ENCODE data around the gene OSMR.
"Not testable (repeated sequence)": the region's sequence is repeated elsewhere in the genome, so short reads cannot be mapped to it uniquely, and the experiment has no call there.

Gene OSMR

DNA sequence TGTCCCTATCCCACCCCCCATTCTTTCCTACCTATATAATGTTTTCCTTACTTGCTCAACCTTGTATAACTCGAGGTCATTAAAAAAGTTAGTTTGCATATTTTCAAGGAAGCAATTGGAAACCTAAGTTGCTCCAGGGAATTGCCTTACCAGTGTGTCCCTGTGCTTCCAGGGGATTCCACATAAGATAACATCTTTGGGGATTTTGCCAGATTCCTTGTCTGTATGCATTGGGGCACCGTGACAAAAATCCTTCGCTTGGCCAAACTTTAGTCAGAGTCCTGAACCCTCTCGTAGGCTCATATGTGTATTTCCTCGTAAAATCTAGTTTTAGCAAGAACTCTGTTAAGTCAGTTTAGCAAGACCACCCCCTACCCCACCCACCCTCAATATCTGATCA lies 14.7 kb upstream of the OSMR start:
- DNase-seq (ENCODE audit: low read depth in 2 of 2) = no peak

DNA sequence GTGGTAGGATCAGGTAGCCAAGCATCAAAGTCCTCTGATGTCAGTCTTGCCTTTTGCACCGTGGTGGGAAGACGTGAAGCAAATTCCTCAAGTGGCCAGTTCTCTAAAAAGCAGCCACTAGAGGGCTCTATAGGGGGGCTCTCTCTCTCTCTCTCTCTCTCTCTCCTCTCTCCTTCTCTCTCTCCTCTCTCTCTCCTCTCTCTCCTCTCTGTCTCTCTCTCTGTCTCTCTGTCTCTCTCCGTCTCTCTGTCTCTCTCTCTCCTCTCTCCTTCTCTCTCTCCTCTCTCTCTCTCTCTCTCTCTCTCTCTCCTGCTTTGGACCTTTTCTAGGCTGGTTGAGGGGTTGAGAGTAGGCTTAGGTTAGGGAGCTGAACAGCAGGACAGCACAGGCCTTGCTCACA lies 13.9 kb upstream of the OSMR start:
- no peak for DNase-seq (ENCODE audit: low read depth in 2 of 2)

DNA sequence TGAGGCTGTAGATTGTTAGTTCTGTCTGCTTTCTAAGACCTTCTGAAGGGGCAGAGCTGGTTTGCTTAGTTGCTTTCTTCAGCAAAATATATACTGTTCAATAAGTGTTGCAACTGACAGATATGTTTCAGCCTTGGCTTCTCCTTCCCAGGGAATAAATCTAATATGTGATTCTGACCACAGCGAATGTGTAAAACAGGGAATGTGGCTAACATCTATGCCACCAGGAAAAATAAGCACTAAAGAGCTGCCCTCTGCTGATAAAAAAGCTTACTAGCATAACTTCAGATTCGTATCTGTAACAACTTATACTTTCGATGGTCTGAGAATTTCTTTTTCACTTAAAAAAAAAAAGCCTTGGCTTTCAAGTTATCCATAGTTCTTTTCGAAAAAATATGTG lies 13.0 kb upstream of the OSMR start:
- DNase-seq (ENCODE audit: low read depth in 2 of 2) = no peak

DNA sequence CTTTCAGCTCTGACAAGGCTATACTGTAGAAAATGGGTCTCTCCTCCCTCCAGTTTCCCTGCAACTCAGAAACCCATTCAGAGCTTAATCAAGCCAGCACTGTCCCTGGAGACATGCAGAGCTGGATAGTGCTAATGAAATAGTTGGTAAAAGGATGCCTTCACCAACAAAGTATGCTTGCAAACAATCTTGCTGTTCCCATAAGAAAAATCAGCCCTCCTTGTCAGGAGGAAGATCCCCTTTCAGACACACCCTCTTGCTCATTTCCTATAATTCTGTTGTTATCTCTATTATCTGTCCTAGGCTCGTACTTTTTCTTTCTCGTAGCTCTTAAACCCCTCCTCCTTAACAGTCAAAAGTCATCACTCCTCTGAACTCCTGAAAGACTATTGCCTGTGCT lies 9.9 kb upstream of the OSMR start:
- no peak for DNase-seq (ENCODE audit: low read depth in 2 of 2)

DNA sequence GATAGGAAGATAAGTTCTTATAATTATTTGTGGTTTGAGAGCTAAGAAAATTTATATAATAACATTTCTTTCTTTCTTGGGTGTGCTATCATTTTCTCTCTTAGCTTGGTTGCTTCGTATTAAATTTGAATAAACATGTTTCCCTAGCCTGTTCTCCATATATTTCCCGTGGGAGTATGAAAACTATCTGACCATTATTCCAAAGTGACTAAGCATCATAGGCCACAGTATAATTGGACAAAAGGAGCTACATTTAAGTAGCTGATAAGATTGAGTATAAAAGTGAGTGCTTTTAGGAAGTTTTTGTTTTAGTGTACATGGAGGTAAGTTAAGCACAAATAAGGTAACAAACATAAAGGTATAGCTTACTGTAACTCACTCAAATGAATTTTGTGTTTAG lies 8.4 kb upstream of the OSMR start:
- DNase-seq (ENCODE audit: low read depth in 2 of 2) = no peak

DNA sequence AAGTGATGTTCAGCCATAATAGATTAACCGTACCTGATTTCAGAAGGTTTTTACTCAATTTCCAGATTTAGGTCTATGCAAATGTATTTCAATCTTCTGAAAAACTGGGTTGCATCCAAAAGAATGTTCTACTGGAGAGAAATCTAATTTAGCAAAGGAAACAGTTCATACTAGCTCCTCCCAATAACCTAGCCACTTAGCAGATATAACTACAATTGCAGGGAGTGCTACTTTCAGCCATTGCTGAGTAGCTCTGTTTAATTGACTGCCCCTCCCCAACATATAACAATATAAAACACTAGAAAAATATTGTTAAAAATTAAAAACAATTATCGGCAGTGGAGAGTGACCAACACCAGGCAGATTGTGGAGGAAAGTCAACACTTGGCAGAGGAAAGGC lies 7.9 kb upstream of the OSMR start:
- no peak for DNase-seq (ENCODE audit: low read depth in 2 of 2)

DNA sequence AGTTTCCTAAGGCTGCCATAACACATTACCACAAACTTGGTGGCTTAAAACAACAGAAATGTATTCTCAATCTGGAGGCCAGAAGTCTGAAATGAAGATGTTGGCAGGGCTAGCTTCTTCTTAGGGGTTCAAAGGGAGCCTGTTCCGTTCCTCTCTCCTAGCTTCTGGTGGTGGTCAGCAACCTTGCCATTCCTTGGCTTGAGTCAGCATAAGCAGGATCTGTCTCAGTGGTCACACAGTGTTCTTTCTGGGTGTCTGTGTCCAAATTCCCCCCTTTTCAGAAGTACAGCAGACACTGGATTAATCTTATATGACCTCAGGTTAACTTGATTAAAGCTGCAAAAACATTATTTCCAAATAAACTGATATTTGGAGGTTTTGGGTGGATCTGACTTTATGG lies 2.1 kb upstream of the OSMR start:
- no peak for DNase-seq (ENCODE audit: low read depth in 2 of 2)

DNA sequence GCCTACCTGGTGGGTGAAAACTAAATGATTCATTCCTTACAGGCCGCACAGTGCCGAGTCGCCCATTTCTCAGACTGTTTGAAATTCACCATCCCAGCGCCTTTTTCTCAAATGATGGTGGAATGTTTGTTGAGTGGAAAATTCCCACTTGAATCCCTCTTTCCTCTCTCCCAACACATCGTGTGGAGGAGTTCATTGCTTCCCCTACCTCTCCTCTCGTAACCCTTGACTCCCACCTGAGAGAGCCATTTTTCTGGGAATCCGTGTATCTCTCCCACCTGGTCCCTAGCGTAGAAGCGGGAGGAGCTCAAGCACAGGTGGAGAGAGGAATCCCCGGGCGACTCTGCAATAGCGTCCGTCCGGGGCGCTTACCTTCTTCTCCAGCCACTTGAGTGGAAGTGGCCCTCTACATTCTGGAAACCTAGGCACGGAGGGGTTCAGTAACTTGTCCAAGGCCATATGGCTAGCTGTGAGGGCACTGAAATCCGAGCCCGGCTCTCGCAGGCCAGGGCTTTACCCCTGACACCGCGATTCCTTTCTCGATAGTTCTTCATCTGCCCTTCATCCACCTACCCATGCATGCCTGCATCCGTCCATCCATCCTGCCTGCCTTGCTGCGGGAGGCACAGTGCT lies 683 bp downstream of the OSMR start:
- DNase-seq (ENCODE audit: low read depth in 2 of 2) = no peak

DNA sequence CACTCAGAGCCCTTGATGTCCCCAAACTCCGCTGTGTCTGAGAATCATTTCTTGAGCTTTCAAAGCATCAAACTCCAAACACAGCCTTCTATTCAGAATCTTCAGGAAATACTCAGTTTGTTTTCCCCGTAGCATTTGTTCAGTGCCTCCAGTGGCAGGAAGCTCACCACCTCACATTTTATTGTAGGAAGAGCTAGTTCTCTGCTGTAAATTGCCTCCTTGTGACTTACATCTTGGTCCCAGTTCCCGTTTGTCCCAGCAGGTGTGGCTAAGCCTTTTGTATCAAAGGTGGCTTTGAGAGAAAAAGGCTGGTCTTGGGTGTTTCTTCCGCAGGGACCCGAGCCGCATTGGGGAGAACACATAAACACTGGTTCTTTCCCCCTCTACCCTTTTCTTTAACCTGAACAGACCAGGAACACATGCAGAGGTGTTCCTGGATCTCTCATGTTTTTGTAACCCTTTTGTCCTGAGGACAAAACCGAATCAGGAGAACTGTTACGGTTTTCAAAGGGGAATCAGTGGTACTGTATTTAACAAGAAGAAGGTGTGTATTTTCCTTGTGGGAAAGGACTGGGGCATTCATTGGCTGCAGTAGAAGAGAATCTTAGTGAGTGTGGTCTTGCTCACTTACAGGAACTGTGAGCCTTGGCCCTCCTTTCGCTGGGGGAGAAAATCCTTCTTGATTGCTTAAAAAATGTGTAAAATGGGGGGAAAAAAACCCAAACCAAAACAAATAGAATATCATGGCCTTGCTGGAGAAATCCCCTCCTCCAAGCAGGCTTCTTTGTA lies 1.9 kb downstream of the OSMR start:
- DNase-seq (ENCODE audit: low read depth in 2 of 2) = no peak

DNA sequence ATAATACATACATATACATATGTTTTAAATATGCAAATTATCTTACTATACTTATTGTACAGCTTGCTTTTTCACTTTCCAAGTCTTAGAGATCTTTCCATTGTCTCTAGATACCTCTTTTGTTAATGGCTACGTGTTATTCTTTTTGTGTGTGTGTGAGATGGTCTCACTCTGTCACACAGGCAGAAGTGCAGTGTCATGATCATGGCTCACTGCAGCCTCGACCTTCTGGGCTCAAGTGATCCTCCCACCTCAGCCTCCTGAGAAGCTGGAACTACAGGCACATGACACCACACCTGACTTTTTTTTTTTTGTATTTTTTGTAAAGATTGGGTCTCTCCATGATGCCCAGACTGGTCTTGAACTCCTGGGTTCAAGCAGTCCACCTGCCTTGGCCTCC lies 2.8 kb downstream of the OSMR start:
- DNase-seq (ENCODE audit: low read depth in 2 of 2) = no peak

DNA sequence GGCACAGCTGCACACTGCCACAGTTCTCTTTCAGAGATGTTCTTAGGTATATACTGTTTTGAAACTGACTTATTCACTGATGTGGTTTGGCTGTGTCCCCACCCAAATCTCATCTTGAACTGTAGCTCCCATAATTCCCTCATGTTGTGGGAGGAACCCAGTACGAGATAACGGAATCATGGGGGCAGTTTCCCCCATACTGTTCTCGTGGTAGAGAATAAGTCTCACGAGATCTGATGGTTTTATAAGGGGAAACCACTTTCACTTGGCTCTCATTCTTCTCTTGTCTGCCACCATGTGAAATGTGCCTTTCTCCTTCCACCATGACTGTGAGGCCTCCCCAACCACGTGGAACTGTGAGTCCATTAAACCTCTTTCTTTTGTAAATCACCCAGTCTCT lies 5.8 kb downstream of the OSMR start:
- DNase-seq (ENCODE audit: low read depth in 2 of 2) = not testable (repeated sequence)

DNA sequence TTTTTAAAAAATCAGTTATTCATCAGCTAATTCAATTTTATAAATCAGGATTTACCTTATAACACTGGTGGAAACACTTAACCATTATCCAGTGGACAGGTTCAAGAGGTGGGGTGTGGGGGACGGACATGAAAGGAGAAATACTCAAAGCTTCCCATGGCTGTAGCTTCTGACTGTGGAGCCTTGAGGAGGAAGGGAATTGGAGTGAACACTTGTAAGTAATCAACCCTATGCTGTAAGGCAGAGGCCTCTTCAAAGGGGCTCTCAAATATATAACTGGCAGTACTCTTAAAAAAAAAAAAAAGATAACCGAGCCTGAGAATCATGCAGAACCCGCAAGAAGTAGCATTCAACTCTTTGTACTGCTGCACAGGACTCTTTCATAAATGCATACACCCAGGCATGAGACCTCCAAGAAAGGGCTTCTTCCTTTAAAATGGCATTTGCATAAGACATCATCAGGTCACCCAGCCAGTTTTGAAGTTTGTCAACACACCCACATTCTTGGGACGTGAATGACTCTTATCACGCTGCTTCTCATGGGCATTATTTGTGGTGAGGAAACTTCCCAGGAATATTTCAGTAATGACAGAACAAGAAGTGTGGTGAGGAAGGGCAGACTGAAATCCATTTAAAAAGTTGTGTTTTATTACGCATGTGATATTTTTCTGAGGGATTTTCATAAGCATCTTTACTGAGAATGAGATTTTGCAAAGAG lies 8.1 kb downstream of the OSMR start:
- no peak for DNase-seq (ENCODE audit: low read depth in 2 of 2)

DNA sequence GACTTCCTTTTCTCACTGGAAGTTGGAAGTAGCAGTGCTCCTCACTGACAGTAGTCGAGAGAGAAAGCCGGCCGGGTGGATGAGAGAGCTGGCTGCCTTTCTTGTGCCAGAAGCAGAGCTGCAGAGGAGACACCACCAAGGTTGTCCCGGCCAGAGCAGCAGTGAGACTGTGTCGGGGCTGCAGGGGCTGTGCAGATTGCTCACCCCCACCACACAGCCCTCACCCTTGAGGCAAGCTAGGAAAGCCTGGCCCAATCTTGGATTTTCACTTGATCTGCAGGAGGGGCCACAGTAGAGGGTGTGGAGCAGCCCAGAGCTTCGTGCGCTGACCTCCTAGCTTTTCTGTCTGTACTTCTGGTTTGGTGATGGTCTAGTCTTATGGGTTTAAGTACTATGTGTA lies 9.1 kb downstream of the OSMR start:
- no peak for DNase-seq (ENCODE audit: low read depth in 2 of 2)

DNA sequence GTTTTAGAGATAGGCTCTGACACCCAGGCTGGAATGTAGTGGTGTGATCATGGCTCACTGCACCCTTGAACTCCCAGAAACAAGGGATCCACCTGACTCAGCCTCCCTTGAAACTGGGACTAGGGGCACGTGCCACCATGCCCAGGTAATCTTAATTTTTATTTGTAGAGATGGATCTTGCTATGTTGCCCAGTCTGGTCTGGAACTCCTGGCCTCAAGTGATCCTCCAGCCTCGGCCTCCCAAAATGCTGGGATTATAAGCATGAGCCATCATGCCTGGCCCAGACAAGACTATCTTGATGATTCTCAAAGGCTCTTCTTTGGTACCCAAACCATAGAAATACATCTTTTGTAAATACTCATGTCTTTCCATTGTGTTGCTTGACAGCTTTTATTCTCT lies 10.8 kb downstream of the OSMR start:
- no peak for DNase-seq (ENCODE audit: low read depth in 2 of 2)

DNA sequence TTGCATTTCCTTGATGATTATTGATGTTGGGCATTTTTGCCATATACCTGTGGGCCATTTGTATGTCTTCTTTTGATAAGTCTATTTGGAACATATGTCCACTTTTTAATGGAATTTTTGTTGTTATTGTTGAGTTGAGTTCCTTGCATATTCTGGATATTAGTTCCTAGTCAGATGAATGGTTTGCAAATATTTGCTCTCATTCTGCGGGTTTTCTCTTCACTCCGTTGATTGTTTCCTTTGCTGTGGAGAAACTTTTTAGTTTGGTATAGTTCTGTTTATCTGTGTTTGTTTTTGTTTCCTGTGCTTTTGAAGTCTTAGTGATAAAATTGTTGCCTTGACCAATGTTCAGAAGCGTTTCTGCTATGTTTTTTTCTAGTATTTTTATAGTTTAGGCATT lies 13.0 kb downstream of the OSMR start:
- no peak for DNase-seq (ENCODE audit: low read depth in 2 of 2)

DNA sequence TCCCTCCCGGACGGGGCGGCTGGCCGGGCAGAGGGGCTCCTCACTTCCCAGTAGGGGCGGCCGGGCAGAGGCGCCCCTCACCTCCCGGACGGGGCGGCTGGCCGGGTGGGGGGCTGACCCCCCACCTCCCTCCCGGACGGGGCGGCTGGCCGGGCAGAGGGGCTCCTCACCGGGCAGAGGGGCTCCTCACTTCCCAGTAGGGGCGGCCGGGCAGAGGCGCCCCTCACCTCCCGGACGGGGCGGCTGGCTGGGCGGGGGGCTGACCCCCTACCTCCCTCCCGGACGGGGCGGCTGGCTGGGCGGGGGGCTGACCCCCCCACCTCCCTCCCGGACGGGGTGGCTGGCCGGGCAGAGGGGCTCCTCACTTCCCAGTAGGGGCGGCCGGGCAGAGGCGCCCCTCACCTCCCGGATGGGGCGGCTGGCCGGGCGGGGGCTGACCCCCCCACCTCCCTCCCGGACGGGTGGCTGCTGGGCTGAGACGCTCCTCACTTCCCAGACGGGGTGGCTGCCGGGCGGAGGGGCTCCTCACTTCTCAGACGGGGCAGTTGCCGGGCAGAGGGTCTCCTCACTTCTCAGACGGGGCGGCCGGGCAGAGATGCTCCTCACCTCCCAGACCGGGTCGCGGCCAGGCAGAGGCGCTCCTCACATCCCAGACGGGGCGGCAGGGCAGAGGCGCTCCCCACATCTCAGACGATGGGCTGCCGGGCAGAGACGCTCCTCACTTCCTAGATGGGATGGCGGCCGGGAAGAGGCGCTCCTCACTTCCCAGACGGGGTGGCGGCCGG lies 16.4 kb downstream of the OSMR start:
- not testable (repeated sequence) for DNase-seq (ENCODE audit: low read depth in 2 of 2)

DNA sequence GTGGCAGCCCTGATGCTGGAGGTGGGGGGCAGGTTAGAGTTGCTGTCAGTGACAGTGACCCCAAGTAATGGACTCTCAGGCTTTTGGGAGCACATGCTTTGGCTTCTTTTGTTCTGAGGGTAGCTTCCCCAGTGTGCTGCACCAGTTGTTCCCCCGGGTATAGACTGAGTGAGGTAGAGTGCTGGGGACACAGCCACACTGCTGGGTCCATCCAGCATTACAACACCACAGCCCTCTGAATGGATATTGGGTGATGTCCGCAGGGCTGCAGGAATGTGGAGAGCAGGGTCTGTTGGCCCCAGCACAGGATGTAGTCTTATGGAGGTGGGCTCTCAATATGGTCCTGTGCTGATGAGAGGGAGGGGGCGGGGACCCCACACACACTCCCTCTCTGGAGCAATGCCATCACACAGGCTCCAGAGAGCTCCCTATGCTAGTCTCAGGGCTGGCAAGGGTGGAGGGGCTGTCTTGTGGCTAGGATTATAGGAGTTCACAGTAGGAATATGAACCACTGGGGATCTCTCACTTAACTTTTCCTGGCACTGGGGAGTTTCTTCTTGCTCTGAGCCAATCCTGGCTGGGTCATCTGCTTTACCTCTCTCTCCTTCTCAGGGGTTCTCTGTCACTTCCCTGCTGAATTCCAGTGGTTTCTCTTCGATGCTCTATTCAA lies 20.7 kb downstream of the OSMR start:
- DNase-seq (ENCODE audit: low read depth in 2 of 2) = no peak

DNA sequence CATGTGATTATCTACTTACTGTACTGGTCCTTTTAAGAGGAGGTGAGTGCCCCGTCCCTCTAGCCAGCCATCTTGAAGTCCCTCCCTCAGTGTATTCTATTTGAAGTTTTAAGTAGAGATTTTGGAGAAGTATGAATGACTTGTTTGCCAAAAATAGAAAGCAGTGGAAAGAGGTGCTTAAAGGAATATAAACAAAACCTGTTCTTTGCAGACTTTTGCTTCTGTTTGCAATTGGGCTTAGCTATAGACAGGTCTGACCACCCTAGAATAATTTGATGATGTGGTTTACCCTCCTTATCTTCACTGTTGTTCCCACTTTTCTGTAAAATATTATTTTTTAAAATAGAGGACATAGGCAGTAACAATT lies 21.2 kb downstream of the OSMR start:
- no peak for DNase-seq (ENCODE audit: low read depth in 2 of 2)

DNA sequence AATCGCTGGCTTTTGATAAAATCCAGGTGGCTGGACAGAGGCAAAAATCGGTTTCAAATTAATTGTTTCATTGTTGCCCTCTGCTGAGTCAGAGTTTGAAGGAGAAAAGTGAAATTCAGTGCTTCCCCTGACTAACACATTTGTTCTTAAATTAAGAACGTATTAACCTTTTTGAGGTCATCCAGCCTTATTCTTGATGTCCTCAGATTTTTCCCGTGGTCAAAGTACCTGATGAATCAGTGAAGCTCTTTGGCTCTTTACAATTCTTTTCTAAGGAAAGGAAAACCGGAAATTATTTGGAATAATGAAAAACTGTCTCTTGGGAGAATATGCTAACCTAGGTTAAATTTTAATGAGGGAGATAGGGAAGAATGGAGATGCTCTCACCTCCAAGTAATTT lies 21.6 kb downstream of the OSMR start:
- DNase-seq (ENCODE audit: low read depth in 2 of 2) = no peak

DNA sequence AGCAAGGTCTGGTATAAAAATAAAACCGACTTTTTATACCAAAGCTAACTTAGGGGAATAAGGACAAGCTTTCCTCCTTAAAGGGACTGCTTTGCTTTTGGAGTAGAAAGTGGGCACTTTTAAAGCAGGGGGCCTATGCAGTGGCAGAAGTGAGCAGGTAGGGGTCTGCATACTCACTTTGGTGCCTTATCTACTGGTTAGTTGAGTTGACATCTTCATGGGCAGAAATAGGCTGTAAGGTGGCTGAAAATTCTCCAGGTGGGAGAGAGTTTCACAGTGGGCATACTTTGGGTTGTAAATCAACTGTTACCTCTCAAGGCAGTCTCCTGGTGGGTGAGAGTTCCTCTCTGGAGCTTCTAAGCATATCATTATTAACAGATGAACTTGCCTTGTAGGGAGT lies 24.8 kb downstream of the OSMR start:
- DNase-seq (ENCODE audit: low read depth in 2 of 2) = no peak

DNA sequence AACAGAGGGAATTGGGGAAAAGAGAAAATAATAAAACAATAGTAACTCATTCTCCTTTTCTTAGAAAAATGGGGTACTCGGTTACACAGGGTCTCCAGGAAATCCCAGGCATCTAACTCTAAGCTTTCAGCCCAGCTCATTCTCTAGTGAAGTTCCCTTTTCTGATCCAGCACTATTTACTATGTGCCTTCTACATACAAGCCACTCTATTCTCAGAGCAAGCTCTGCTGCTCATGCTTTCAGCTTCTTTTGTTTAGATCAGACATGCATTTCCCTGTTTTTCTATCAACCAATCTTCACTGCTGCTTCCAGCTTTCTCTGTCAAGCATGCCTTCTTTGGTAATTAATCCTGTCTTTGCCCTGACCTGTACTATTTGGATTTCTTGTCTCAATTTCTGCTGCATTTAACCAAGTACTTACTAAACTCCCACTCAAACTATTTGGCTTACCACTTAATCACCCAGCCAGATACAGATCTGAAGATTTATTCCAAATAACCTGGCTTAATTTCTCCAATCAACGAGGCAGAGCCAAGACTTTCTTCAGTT lies 25.3 kb downstream of the OSMR start:
- no peak for DNase-seq (ENCODE audit: low read depth in 2 of 2)
